Measurements from ENCODE around the gene BNC2.
"Not testable (repeated sequence)": the region's sequence is repeated elsewhere in the genome, so short reads cannot be mapped to it uniquely, and the experiment has no call there.

The BNC2 gene

GRCh38 chr9:16885931-16886330 lies 15.5 kb upstream of the BNC2 start:
- Histone ChIP-seq H3K4me1 (ENCODE audit: control insufficient read depth, low read depth, low read length) (no peaks in the 10 kb centered on the region), H3K36me3 (ENCODE audit: control insufficient read depth, low read depth, low read length) (no peaks in the 10 kb centered on the region), H3K9me3 (ENCODE audit: control insufficient read depth, low read depth, low read length) (no peaks in the 10 kb centered on the region), H3K27ac (ENCODE audit: low read length) (no peak overlapping the region), H3K27me3 (ENCODE audit: control insufficient read depth, insufficient read depth, low read length) (no peaks in the 10 kb centered on the region), H3K4me3 (ENCODE audit: low read length) (no peak overlapping the region), H3K9ac (ENCODE audit: low read length) (no peak overlapping the region)

GRCh38 chr9:16884952-16885513 lies 14.6 kb upstream of the BNC2 start:
- Histone ChIP-seq H3K27ac (ENCODE audit: low read length) (no peak overlapping the region), H3K4me3 (ENCODE audit: low read length) (no peak overlapping the region), H3K9ac (ENCODE audit: low read length) (no peak overlapping the region), H3K36me3 (ENCODE audit: control insufficient read depth, low read depth, low read length) (no peaks in the 10 kb centered on the region), H3K9me3 (ENCODE audit: control insufficient read depth, low read depth, low read length) (no peaks in the 10 kb centered on the region), H3K27me3 (ENCODE audit: control insufficient read depth, insufficient read depth, low read length) (no peaks in the 10 kb centered on the region), H3K4me1 (ENCODE audit: control insufficient read depth, low read depth, low read length) (no peaks in the 10 kb centered on the region)

- Histone ChIP-seq H3K9ac (ENCODE audit: low read length) (no peak overlapping the region), H3K4me3 (ENCODE audit: low read length) (no peak overlapping the region), H3K36me3 (ENCODE audit: control insufficient read depth, low read depth, low read length) (no peaks in the 10 kb centered on the region), H3K27me3 (ENCODE audit: control insufficient read depth, insufficient read depth, low read length) (no peaks in the 10 kb centered on the region), H3K9me3 (ENCODE audit: control insufficient read depth, low read depth, low read length) (no peaks in the 10 kb centered on the region), H3K4me1 (ENCODE audit: control insufficient read depth, low read depth, low read length) (no peaks in the 10 kb centered on the region), H3K27ac (ENCODE audit: low read length) (no peak overlapping the region)
Observed at GRCh38 chr9:16884373-16884772, 13.9 kb upstream of the BNC2 start.

GRCh38 chr9:16883586-16883985 lies 13.1 kb upstream of the BNC2 start:
- Histone ChIP-seq H3K9ac (ENCODE audit: low read length) (no peak overlapping the region), H3K4me3 (ENCODE audit: low read length) (no peak overlapping the region), H3K4me1 (ENCODE audit: control insufficient read depth, low read depth, low read length) (no peaks in the 10 kb centered on the region), H3K27me3 (ENCODE audit: control insufficient read depth, insufficient read depth, low read length) (no peaks in the 10 kb centered on the region), H3K36me3 (ENCODE audit: control insufficient read depth, low read depth, low read length) (no peaks in the 10 kb centered on the region), H3K27ac (ENCODE audit: low read length) (no peak overlapping the region), H3K9me3 (ENCODE audit: control insufficient read depth, low read depth, low read length) (no peaks in the 10 kb centered on the region)

GRCh38 chr9:16882440-16882839 lies 12.0 kb upstream of the BNC2 start:
- not testable (repeated sequence) for H3K9me3 ChIP-seq (ENCODE audit: control insufficient read depth, low read depth, low read length); H3K27ac ChIP-seq (ENCODE audit: low read length); H3K27me3 ChIP-seq (ENCODE audit: control insufficient read depth, insufficient read depth, low read length); H3K36me3 ChIP-seq (ENCODE audit: control insufficient read depth, low read depth, low read length); H3K4me3 ChIP-seq (ENCODE audit: low read length); H3K4me1 ChIP-seq (ENCODE audit: control insufficient read depth, low read depth, low read length); H3K9ac ChIP-seq (ENCODE audit: low read length)

GRCh38 chr9:16879416-16879815 lies 8.9 kb upstream of the BNC2 start:
- Histone ChIP-seq H3K4me1 (ENCODE audit: control insufficient read depth, low read depth, low read length) (no peaks in the 10 kb centered on the region), H3K9me3 (ENCODE audit: control insufficient read depth, low read depth, low read length) (no peaks in the 10 kb centered on the region), H3K27ac (ENCODE audit: low read length) (no peak overlapping the region), H3K27me3 (ENCODE audit: control insufficient read depth, insufficient read depth, low read length) (no peaks in the 10 kb centered on the region), H3K9ac (ENCODE audit: low read length) (no peak overlapping the region), H3K36me3 (ENCODE audit: control insufficient read depth, low read depth, low read length) (no peaks in the 10 kb centered on the region), H3K4me3 (ENCODE audit: low read length) (no peak overlapping the region)

- no peak overlapping the region for H3K9ac ChIP-seq (ENCODE audit: low read length)
- no peaks in the 10 kb centered on the region for H3K27me3 ChIP-seq (ENCODE audit: control insufficient read depth, insufficient read depth, low read length)
- no peak overlapping the region for H3K27ac ChIP-seq (ENCODE audit: low read length)
- no peak overlapping the region for H3K4me3 ChIP-seq (ENCODE audit: low read length)
- no peaks in the 10 kb centered on the region for H3K9me3 ChIP-seq (ENCODE audit: control insufficient read depth, low read depth, low read length)
- no peaks in the 10 kb centered on the region for H3K36me3 ChIP-seq (ENCODE audit: control insufficient read depth, low read depth, low read length)
- peaks cover 7% of the 10 kb centered on the region for H3K4me1 ChIP-seq (ENCODE audit: control insufficient read depth, low read depth, low read length)
Observed at GRCh38 chr9:16877256-16877655, 6.8 kb upstream of the BNC2 start.

GRCh38 chr9:16873126-16873802 lies 2.8 kb upstream of the BNC2 start:
- H3K4me3 ChIP-seq (ENCODE audit: low read length), result no peak overlapping the region
- no peak overlapping the region for H3K9ac ChIP-seq (ENCODE audit: low read length)
- peaks cover 12% of the 10 kb centered on the region for H3K27me3 ChIP-seq (ENCODE audit: control insufficient read depth, insufficient read depth, low read length)

DNA sequence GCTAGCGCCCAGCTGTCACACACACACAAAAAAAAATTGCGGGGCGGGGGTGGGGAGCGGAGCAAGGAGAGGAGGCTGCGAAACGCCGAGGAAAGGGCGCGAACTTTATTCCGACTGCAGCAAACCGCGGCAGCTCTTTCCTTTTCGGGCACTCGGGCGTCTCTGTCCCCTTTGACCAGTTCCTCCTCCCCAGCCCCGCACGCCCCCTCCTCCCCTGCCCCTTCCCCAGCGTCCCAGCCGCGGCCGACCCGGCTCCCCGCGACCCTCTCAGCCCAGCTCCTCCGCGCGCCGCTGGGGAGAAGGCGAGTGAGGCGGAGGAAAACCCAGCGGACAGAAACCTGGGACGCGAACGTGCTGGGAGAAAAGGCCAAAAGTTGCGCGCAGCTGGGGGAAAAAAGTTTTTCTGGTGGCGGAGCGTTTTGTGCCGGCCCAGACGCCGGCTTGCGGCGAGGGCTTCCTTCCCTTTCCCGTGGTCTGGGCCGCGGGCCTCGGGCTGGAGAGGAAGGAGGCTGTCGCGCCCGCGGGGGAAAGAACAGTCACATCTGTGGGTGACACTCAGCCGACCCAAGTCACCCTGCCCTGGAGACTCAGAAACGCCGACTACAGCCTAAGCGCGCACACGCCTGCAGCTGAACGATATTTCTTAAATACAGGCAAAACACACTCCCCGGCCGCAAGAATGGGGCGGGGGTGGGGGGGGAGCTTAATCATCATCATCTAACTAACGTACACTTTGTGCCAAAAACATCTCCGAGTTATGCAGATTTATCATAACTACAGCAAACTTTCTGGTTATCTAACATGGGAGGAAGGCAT lies 1.1 kb upstream of the BNC2 start:
- Histone ChIP-seq H3K9ac (ENCODE audit: low read length) (peak overlapping the region; percentile 65), H3K27me3 (ENCODE audit: control insufficient read depth, insufficient read depth, low read length) (peaks cover 21% of the 10 kb centered on the region), H3K27ac (ENCODE audit: low read length) (no peak overlapping the region), H3K9me3 (ENCODE audit: control insufficient read depth, low read depth, low read length) (no peaks in the 10 kb centered on the region), H3K4me1 (ENCODE audit: control insufficient read depth, low read depth, low read length) (peaks cover 31% of the 10 kb centered on the region), H3K36me3 (ENCODE audit: control insufficient read depth, low read depth, low read length) (no peaks in the 10 kb centered on the region), H3K4me3 (ENCODE audit: low read length) (peak overlapping the region; percentile 83)

More at GRCh38 chr9:16873126-16873802, 2.8 kb upstream of the BNC2 start:
- H3K9me3 ChIP-seq (ENCODE audit: control insufficient read depth, low read depth, low read length), result no peaks in the 10 kb centered on the region
- H3K4me1 ChIP-seq (ENCODE audit: control insufficient read depth, low read depth, low read length), result peaks cover 17% of the 10 kb centered on the region
- no peaks in the 10 kb centered on the region for H3K36me3 ChIP-seq (ENCODE audit: control insufficient read depth, low read depth, low read length)
- no peak overlapping the region for H3K27ac ChIP-seq (ENCODE audit: low read length)

- Histone ChIP-seq H3K4me3 (ENCODE audit: low read length) (peak overlapping the region; percentile 83), H3K9me3 (ENCODE audit: control insufficient read depth, low read depth, low read length) (no peaks in the 10 kb centered on the region), H3K27ac (ENCODE audit: low read length) (no peak overlapping the region), H3K27me3 (ENCODE audit: control insufficient read depth, insufficient read depth, low read length) (peaks cover 21% of the 10 kb centered on the region), H3K36me3 (ENCODE audit: control insufficient read depth, low read depth, low read length) (no peaks in the 10 kb centered on the region), H3K9ac (ENCODE audit: low read length) (peak overlapping the region; percentile 65), H3K4me1 (ENCODE audit: control insufficient read depth, low read depth, low read length) (peaks cover 39% of the 10 kb centered on the region)
Observed at GRCh38 chr9:16869882-16870595, 431 bp downstream of the BNC2 start.

- peak overlapping the region; percentile 65 for H3K9ac ChIP-seq (ENCODE audit: low read length)
- no peak overlapping the region for H3K27ac ChIP-seq (ENCODE audit: low read length)
- H3K4me3 ChIP-seq (ENCODE audit: low read length), result peak overlapping the region; percentile 83
- H3K36me3 ChIP-seq (ENCODE audit: control insufficient read depth, low read depth, low read length), result no peaks in the 10 kb centered on the region
- H3K4me1 ChIP-seq (ENCODE audit: control insufficient read depth, low read depth, low read length), result peaks cover 46% of the 10 kb centered on the region
- peaks cover 21% of the 10 kb centered on the region for H3K27me3 ChIP-seq (ENCODE audit: control insufficient read depth, insufficient read depth, low read length)
- no peaks in the 10 kb centered on the region for H3K9me3 ChIP-seq (ENCODE audit: control insufficient read depth, low read depth, low read length)
Observed at GRCh38 chr9:16869131-16869881, 1.2 kb downstream of the BNC2 start.
